Suprapubic skin (tissue), 3 donors: ENCODE measurements around the gene CLGN.

ENCODE experiments used
- EP300 ChIP-seq: sonication (generic); formaldehyde crosslinking; IDR thresholded peaks from one replicate; pipeline ENCODE4 v1.6.1; 2017; ENCODE audit warnings: antibody characterized with exemption
- POLR2A ChIP-seq, 2 donors: fragments of 450-650 bp; IDR thresholded peaks; one replicate each; pipeline ENCODE4 v1.6.1; 2017; ENCODE audit warnings: antibody characterized with exemption in 2 of 2, mild to moderate bottlenecking in 2 of 2, moderate library complexity in 2 of 2
- TF ChIP-seq, protein P1 (sequence below), 2 donors: fragments of 200-600 bp in 1 of 2; fragments of 450-650 bp in 1 of 2; sonication (generic) in 1 of 2; IDR thresholded peaks; one replicate each; pipeline ENCODE4 v1.5.1; 2016 to 2019; ENCODE audit warnings: antibody characterized with exemption in 2 of 2, mild to moderate bottlenecking in 1 of 2, moderate library complexity in 1 of 2

DNA sequence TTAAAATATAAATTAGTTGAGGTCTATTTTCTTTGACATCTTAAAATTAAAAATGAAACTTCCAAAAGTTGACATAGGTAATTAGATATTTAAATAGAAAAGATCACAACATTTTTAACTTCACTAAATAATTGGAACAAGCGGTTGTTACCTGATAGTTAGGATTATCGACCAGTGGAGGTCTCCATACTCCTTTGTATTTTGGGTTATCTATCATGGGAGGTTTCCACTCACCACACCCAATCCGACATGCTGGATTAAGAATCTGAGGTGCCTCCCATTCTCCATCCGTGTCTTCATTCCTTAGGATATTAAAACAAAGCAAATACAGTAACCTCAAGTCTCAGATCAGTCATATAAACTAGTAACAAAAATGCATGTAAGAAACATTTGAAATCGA lies 31.8 kb downstream of the CLGN start:
- TF ChIP-seq, protein P1, sequence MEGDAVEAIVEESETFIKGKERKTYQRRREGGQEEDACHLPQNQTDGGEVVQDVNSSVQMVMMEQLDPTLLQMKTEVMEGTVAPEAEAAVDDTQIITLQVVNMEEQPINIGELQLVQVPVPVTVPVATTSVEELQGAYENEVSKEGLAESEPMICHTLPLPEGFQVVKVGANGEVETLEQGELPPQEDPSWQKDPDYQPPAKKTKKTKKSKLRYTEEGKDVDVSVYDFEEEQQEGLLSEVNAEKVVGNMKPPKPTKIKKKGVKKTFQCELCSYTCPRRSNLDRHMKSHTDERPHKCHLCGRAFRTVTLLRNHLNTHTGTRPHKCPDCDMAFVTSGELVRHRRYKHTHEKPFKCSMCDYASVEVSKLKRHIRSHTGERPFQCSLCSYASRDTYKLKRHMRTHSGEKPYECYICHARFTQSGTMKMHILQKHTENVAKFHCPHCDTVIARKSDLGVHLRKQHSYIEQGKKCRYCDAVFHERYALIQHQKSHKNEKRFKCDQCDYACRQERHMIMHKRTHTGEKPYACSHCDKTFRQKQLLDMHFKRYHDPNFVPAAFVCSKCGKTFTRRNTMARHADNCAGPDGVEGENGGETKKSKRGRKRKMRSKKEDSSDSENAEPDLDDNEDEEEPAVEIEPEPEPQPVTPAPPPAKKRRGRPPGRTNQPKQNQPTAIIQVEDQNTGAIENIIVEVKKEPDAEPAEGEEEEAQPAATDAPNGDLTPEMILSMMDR (IDR thresholded peaks at IDR 0.05): no peak
- TF ChIP-seq POLR2A (IDR thresholded peaks at IDR 0.05): no peak
- TF ChIP-seq EP300: no peak
